NOMO-1 (cell line): Measurements from ENCODE around the gene SEC11C.
"Not testable (repeated sequence)": the region's sequence is repeated elsewhere in the genome, so short reads cannot be mapped to it uniquely, and the experiment has no call there.

Experiments used
- DNase-seq, 2 experiments: peaks; one replicate each; lab custom pipeline; 2025; ENCODE audit not compliant: unreplicated experiment in 2 of 2; lab: John Stamatoyannopoulos, UW

Gene SEC11C

DNA sequence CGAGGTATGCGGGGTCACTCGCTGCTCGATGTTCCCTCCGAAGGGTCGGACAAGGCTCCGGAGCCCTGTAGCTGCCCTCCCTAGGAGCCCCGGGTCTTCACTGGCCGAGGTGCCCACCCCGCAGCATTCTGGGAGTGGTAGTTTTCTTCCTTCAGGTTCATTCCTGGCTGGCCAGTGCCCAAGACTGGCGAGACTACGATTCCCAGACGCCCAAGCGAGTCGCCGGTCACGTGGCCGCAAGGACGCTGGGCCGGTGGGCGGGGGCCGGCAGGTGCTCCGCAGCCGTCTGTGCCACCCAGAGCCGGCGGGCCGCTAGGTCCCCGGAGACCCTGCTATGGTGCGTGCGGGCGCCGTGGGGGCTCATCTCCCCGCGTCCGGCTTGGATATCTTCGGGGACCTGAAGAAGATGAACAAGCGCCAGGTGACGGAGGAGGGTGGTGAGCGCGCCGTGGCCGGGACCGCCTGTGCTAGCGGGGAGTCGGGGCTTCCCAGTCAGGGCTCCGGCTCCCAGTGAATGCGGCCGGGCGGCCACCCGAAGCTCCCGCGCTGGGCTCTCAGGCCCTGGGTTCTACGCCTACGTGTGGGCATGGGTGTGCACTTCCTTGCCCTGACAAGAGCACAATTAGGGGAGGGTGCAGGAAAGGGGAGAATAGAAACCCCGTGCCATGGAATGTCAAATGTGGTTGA is at the start of gene SEC11C:
SEC11C (plus strand) TSS at position 270 of the 687 bp plus-strand sequence; CDS start at position 335, 65 bp downstream.
- peak; percentile 96 to 97 for DNase-seq

GRCh38 chr18:59090966-59091603 is 48.6 kb upstream of the SEC11C start:
- DNase-seq = no peak

DNA sequence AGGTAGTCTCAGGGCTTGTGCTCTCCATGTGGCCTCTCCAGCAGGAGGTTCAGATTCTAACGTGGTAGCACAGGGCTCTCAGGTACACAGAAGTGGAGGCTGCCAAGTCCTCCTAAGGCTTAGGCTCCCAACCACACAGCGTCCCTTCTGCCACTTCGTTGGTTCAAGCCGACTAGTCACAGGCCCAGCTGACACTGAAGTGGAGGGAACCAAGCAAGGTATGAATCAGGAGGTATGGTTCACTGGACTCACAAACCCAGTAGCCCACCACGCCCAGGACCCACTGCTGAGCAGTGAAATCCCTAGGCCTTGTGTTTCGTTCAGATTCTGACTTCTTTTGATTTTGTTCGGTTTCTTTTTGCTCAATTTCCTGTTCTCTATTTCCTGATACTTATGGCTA is 46.0 kb upstream of the SEC11C start:
- DNase-seq = no peak

DNA sequence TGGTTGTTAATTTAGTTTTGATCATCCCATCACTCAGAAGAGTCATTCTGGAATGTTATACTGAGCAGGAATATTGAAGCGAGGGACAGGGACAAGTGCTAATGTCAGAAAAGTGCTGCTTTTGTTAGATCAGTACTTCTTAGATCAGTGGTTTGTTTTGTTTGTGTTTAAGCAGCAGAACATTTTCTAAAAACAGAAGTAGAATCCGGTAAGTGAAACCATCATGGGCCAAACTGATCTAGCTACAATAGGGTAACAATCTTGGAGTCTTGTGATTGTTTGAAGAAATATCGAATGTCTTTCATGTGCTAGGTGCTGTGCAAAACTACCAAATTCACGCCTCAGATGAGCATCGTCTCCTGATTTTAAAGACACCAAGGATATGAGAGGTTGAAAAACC is 45.1 kb upstream of the SEC11C start:
- DNase-seq = no peak

GRCh38 chr18:59096098-59096789 is 43.4 kb upstream of the SEC11C start:
- DNase-seq = no peak

GRCh38 chr18:59101830-59102414 is 37.8 kb upstream of the SEC11C start:
- no peak for DNase-seq

DNA sequence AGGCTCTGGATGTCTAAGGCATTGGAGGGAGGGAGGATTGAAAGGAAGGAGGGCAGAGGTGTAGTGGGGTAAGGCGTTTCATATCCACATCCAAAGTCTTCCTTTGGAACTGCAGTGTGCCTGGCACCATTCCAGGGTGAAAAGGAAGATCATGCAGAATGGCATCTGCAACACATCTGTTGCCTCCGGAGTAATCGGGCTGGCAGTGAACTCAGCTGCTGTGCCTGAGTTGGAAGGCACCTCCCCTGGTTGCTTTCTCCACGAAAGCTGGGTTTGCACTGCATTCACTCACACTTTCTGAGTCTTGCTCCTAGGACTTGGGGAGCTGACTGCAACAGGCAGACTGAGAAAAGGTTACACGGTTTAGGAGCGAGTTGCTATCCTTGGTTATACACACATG is 30.3 kb upstream of the SEC11C start:
- no peak for DNase-seq

- no peak for DNase-seq
Observed at GRCh38 chr18:59114160-59114559, 25.5 kb upstream of the SEC11C start.

- no peak for DNase-seq
Observed at GRCh38 chr18:59123588-59124369, 15.9 kb upstream of the SEC11C start.

DNA sequence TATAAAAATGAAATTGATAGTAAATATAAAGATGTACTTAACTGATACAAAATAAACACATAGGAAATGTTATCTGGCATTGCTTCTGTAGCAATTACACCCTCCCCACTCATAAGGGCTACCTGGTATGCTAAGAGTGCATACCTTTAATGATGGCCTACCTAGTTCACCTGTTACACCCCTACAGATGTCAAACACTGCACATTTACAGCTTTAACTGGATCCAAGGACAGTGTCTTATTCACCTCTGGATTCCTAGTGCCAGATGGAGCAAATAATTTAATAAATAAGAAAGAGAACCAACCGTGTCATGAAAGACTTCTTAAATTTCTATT is 15.3 kb upstream of the SEC11C start:
- DNase-seq = no peak

- DNase-seq = no peak
Observed at GRCh38 chr18:59127047-59127446, 12.6 kb upstream of the SEC11C start.

DNA sequence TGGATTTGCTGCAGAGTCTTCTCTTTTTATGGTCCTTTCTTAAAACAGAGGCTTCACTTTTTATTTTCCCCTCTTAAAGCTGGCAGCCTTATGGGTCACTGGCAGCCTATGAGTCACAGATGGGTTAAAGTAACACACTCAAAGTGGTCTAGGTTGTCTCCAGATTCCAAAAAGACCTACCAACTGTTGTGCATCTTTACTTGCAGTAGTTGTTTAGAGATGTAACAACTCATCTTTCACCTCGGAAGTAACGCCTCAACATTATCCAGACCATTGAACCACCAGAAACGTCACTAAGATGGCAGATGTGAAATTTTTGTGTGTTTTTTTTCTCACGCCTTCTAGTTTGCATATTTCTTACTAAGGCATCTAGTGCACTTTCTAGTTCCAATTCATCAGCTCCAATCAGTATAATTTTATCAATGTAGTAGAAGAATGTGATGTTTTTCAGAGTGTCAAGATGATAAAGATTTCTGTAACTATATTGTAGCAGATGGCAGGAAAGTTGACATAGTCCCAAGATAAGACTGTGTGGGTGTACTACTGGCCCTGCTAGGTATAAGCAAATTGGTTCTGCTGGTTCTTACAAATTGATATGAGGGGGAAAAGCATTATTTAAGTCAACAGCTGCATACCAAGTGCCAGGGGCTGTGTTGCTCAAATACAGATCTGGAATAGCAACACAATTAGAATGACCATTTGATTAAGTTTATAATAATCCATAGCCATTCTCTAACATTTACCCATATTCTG is 9.6 kb upstream of the SEC11C start:
- DNase-seq = no peak

GRCh38 chr18:59132810-59133465 is 6.7 kb upstream of the SEC11C start:
- no peak for DNase-seq

- peak; percentile 94 to 95 for DNase-seq
Observed at GRCh38 chr18:59139291-59139614, 431 bp upstream of the SEC11C start.

DNA sequence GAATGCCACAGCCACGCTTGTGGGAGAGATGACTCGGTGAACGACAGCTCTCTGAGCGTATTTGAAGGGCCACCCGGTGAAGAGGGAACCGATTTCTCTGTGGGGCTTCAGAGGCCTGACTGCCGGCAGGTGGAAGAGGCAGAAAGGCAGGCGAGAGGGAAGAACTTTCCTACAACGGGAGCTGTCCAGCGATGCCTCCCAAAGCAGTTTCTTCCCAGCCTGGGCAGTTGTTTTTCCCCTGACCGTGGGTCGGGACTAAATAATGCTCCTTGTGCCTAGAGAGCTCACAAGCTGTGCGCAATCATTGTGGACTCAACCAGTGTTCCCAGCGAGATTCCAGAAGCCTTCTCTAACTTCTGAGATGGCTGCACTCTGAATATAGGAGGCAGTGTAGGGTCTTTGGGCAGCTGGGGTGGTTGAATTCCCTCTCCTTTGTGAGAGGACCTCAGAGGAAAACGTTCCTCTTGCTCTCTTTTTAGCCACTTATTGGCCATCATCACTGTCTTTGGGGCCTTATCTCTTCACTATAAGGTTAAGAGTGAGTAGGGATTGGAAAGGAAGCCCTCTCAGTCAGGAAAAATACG is 710 bp downstream of the SEC11C start:
- peak in 1 of 2 experiments; percentile 11 for DNase-seq

- no peak for DNase-seq
Observed at GRCh38 chr18:59141294-59142068, 1.8 kb downstream of the SEC11C start.

DNA sequence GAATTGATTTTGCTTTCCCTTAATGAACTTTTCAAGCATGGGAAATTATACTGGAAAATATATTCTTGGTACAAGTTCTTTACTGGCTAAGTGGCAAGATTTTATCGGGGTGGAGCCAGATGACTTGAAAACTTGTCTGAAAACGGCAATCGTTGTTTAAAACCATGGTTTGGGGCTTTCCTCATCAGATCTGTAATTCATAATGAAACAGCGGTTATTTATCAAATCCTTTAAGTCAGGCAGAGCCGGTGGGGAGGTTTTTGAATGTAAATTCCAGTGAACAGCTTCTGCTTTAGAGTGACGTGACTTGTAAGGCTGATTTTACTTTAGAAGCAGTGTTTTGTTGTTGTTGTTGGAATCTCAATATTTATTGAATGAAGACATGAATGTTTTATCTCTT is 2.6 kb downstream of the SEC11C start:
- no peak for DNase-seq

GRCh38 chr18:59142800-59143416 is 3.2 kb downstream of the SEC11C start:
- not testable (repeated sequence) for DNase-seq
